GM18873 (cell line): Measurements from ENCODE around the gene AHR.

ENCODE experiments used
- ATAC-seq: cut with Tn5 transposase; IDR thresholded peaks from one replicate; pipeline ENCODE4 v1.9.1; 2021; ENCODE audit warnings: mild to moderate bottlenecking, moderate library complexity, moderate number of reproducible peaks; ENCODE audit not compliant: unreplicated experiment, low FRiP score

The AHR gene

GRCh38 chr7:17302575-17303142, 4.2 kb downstream of the AHR start:
- ATAC-seq: peak; percentile 36

- no peak for ATAC-seq
Measured at GRCh38 chr7:17304926-17305325, 6.5 kb downstream of the AHR start.

- ATAC-seq: no peak
Measured at GRCh38 chr7:17305387-17306171, 7.1 kb downstream of the AHR start.

GRCh38 chr7:17307000-17307399, 8.5 kb downstream of the AHR start:
- no peak for ATAC-seq

GRCh38 chr7:17307558-17307957, 9.1 kb downstream of the AHR start:
- ATAC-seq: no peak

GRCh38 chr7:17307969-17308648, 9.7 kb downstream of the AHR start:
- no peak for ATAC-seq

GRCh38 chr7:17311194-17311593, 12.7 kb downstream of the AHR start:
- ATAC-seq: no peak

GRCh38 chr7:17311952-17312351, 13.5 kb downstream of the AHR start:
- no peak for ATAC-seq

- no peak for ATAC-seq
Measured at GRCh38 chr7:17312641-17313040, 14.2 kb downstream of the AHR start.

GRCh38 chr7:17313194-17313593, 14.7 kb downstream of the AHR start:
- no peak for ATAC-seq

GRCh38 chr7:17315974-17316373, 17.5 kb downstream of the AHR start:
- no peak for ATAC-seq

- ATAC-seq: no peak
Measured at GRCh38 chr7:17318146-17318545, 19.7 kb downstream of the AHR start.

GRCh38 chr7:17319164-17320101, 21.0 kb downstream of the AHR start:
- no peak for ATAC-seq

- ATAC-seq: no peak
Measured at GRCh38 chr7:17320102-17320497, 21.6 kb downstream of the AHR start.

GRCh38 chr7:17320657-17321056, 22.2 kb downstream of the AHR start:
- no peak for ATAC-seq

GRCh38 chr7:17325364-17325763, 26.9 kb downstream of the AHR start:
- ATAC-seq: no peak

GRCh38 chr7:17326378-17326777, 27.9 kb downstream of the AHR start:
- no peak for ATAC-seq

GRCh38 chr7:17328641-17329040, 30.2 kb downstream of the AHR start:
- ATAC-seq: no peak

GRCh38 chr7:17329440-17329839, 31.0 kb downstream of the AHR start:
- ATAC-seq: no peak

GRCh38 chr7:17331891-17332501, 33.5 kb downstream of the AHR start:
- ATAC-seq: no peak
